NCI-H2171 (cell line): ENCODE results near the gene NUMA1.

Source experiments
- DNase-seq: peaks from one replicate; lab custom pipeline; 2025; lab: John Stamatoyannopoulos, UW

Gene NUMA1

GRCh38 chr11:72001834-72002591 lies 78.3 kb downstream of the NUMA1 start:
- peak; percentile 57 for DNase-seq

GRCh38 chr11:72001285-72001684 lies 79.1 kb downstream of the NUMA1 start:
- no peak for DNase-seq

DNA sequence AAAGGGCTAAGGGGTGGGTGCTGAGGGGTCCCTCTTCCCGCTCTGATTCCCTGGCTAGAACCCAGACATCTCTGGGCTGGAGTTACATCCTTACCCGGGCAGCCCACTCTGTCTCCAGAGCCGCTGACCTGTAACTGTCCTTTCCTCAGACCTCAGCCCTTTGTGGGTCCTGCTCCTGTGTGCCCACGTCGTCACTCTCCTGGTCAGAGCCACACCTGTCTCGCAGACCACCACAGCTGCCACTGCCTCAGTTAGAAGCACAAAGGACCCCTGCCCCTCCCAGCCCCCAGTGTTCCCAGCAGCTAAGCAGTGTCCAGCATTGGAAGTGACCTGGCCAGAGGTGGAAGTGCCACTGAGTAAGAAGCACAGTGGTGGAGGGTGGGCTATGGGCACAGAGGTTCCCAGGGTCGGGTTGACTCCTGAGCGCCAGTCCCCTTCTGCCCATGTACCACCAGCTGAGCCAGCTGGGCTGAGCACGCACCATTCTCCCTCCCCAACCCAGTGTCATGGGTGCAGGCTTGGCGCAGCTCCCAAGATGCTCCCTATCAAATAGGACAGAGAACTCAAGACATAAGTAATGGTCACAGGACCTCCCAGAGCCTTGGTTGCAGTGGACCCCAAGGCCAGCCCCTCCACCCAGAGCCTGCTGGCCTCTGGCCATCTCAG lies 80.0 kb downstream of the NUMA1 start:
- no peak for DNase-seq

DNA sequence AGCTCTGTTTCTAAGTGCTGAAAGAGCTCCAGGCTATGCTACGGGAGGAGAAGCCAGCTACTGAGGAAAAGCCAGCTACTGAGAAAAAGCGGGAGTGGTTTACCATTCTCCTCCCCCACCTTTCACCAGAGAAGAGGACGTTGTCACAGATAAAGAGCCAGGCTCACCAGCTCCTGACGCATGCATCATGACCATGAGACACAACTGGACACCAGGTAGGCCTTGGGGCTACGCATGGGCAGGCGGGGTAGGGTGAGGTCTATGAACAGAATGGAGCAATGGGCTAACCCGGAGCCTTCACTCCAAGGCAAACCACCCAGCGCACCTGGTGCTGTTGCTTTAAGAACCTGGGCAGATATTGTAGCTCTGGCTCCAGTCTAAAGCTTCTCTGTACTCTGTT lies 80.5 kb downstream of the NUMA1 start:
- no peak for DNase-seq

DNA sequence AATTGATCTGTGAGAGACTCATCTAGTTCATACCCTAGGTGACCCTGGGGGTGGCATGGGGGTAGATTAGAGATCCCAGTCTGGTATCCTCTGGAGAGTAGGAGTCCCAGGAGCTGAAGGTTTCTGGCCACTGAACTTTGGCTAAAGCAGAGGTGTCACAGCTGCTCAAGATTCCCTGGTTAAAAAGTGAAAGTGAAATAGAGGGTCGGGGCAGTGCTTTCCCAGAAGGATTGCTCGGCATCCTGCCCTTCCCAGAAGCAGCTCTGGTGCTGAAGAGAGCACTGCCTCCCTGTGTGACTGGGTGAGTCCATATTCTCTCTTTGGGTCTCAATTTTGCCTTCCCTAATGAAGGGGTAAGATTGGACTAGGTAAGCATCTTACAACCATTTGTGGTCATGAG lies 81.0 kb downstream of the NUMA1 start:
- no peak for DNase-seq

GRCh38 chr11:71998649-71999310 lies 81.6 kb downstream of the NUMA1 start, which contains the start of gene IL18BP:
Gene IL18BP (plus strand): TSS chr11:71998909. CDS start chr11:71999985, 1,076 bp downstream.
- no peak for DNase-seq

DNA sequence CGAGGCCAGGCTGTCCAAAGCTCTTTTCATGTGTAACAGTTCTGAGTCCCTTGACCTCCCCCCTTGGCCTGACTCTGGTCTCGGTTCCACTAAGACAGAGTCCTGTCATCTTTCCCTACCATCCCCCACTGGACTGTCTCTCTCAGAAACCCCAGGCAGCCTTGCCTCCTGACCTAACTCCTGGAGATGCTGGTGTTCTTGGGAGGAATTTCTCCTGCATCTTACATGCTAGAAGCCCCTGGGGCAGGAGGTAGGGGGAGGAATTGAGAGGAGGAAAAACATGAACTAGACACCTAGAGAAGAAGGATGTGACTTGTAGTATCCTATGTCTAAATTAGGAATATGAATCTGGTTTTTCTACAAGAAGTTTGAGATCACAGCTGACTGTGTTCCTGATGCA lies 82.3 kb downstream of the NUMA1 start:
- no peak for DNase-seq

DNA sequence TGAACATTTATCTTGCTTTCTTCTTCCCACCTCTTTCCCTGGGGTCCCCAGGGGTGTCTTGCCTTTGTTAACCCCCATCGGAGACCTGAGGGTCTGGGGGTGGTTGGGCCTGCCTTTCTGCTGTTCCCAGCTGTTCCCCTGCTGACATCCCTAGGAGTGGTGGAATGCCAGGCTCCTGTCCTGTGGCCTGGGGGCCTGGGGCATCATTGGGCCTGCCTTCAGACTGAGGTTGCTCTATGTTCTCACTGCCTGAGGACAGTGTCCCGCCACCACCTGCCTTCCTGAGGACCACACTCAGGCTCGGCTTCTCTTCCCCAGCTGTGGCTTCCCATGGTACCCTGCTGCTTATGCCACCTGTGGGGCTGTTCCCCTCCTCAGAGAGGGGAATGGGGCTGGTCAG lies 82.7 kb downstream of the NUMA1 start:
- DNase-seq = no peak

DNA sequence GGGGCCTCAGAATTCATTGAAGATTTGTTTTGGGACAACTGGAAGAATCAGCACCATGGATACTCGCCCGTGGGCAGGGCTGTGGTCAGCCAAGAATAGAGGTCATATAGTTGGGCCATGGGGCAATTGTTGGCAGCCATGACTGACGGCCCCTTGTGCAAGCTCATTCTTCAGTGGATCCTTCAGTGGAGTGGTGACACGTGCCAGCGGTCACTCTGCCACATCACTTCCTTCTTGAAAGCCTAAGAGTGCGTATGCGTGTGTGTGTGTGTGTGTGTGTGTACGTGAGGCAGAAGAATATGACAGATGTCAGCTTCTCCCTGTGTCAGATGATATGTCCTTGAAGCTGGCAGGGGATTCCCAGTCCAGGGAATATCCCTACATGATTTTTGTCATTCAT lies 83.4 kb downstream of the NUMA1 start:
- DNase-seq = no peak

GRCh38 chr11:71996517-71996916 lies 83.8 kb downstream of the NUMA1 start:
- no peak for DNase-seq

GRCh38 chr11:71995726-71996291 lies 84.5 kb downstream of the NUMA1 start:
- DNase-seq = no peak

DNA sequence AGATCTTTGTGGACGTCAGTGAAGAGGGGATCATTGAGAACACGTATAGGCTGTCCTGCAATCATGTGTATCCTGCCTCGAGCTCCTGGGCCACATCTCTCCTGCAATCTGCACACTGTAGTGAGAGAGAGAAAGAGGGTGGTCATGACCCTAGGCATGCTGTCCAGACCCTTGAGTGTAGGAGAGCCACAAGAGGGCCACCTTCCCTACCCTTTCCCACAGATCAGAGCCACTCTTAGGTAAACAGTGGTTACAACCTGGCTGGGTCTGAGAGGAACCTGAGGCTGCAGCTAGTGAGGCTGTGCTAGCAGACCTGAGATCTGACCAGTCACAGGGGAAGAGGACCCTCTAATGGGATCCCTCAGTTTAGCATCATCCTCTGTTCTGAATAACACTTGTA lies 85.6 kb downstream of the NUMA1 start:
- no peak for DNase-seq

DNA sequence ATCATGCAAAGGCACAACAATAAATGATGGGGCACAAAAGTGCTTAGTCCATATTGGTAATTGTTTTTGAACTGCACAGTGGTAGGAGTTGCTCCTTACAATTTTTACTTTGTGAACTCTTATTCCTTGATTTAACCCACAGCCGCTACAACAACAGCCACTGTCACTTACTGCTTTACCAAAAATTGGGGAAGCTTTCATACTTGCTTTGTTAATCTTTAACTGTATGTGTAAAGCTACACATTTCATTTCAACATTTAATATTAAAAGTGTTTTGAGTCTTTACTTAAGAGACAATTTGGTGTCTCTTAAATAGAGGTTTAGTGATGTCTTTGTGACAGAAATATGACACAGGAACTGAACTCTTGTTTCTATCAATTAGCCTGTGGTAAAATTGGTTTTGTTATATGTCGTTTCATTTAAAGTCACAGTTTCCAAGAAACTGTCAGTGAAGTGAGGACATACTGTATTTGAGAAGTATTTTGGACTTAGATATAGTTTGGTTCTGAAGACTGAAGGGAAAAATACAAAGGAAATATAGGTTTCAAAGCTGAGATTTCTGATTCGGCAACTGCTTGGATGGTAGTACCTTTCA lies 88.1 kb downstream of the NUMA1 start:
- no peak for DNase-seq

DNA sequence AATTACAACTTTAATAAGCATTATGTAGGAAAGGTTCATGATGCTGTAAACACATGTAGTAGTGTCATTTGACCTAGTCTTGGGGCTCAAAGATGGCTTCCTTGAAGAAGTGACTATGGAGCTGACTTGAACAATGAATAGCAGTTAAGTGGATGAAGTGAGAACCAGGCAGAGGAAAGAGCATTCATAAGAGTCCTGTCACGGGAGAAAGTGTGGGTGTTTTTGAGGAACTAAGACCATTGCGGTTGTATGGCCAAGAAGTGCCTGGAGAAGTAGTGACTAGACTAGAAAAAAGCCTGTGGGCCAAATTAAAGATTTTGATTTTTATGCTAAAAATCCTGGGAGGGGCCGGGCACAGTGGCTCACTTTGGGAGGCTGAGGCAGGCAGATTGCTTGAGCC lies 88.8 kb downstream of the NUMA1 start:
- no peak for DNase-seq

DNA sequence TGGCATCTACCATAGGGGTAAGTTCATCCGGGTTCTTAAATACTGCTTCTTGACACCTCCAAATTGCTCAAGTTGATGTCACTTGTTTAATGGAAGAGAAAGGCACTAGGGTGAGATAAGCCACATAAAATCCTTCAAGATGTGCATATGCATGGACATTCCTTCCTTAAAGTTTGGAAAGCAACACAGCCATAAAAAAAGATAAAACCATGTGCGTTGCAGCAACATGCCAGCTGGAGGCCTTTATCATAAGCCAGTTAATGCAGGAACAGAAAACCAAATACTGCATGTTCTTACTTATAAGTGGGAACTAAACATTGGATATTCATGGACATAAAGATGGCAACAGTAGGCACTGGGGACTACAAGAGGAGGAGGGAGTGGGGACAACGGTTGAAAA lies 89.6 kb downstream of the NUMA1 start:
- DNase-seq = no peak

DNA sequence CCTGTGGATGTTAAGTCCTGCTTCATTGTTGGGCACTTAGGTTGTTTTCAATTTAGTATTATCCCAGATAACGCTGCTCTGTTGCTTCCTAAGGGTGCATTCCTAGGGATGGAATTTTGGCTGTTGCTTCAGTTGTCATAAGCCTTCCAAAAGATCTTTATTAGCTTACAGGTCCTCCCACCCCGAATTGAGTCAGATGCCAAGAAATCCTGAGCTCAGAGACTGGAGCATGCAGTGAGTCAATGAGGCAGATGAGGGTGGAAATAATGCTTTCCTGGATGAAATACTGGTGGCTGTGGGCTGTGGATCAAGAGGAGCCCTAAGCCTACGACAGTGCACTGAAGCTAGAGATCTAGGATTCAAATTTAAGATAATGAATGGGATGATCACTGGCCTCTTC lies 92.3 kb downstream of the NUMA1 start:
- DNase-seq = no peak

GRCh38 chr11:71987521-71987920 lies 92.8 kb downstream of the NUMA1 start:
- DNase-seq = no peak

- no peak for DNase-seq
Measured at GRCh38 chr11:71986131-71986530, 94.2 kb downstream of the NUMA1 start.

DNA sequence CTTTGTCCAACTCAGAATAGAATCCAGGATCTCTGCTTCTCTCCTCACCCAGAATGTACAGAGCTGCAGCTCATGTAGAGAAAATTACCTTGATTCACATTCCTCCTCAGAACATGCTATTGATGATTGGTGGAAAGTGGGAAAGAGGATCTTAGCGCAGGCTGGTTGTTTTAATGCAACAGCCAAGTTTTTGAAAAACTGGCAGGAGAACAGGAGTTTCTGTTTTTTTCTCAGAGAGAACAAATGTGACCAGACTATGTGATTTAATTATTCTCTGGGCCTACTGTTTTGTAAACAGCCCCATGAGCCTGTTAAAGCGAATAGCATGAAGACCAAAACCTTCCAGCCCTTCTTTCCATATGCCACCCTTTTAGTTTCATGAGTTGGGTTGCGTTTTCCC lies 100.7 kb downstream of the NUMA1 start:
- DNase-seq = no peak

GRCh38 chr11:71979094-71979493 lies 101.2 kb downstream of the NUMA1 start:
- no peak for DNase-seq

DNA sequence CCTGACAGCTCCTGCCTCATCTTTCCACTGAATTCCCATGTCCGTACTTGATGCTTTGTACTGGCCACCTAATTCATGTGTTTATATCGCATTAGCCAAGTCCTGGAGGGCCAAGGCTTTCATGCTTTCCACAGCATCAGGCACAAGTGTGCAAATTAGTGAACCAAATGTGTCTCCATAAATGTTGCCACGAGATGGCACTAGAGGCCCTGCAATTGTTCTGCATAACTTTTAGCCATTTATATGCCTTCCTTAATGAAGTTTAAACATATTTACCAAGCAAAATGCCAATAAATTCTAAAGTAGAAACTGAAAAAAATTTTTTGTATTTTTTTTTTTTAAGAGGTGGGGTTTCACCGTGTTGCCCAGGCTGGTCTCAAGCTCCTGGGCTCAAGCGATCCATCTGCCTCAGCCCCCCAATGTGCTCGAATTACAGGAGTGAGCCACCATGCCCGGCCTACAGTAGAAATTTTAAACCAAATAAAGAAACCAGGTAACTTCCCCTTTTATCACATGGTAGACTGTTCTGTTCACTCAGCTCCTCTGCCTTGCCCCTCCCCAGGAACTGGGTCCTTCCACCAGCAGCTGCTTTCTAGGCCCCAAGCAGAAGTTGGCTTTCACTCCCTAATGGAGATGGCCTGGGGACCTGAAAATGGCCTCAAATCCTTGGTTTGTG lies 102.5 kb downstream of the NUMA1 start:
- no peak for DNase-seq

GRCh38 chr11:71977090-71977489 lies 103.3 kb downstream of the NUMA1 start:
- no peak for DNase-seq
